GM12891 (cell line): ENCODE results near the gene SEPTIN11.
A peak's percentile ranks its signal among the peaks of the same experiment; 100 is the strongest.
"Not testable (repeated sequence)": the region's sequence is repeated elsewhere in the genome, so short reads cannot be mapped to it uniquely, and the experiment has no call there.

Experiments used
- DNase-seq: peaks from one replicate; pipeline ENCODE4 v3.0.0; 2011; ENCODE audit warnings: low spot score; ENCODE audit not compliant: insufficient read length
- FAIRE-seq: peaks from 2 replicates; lab custom pipeline; 2011; peaks lifted over from hg19 to GRCh38; lab: Jason Lieb, UNC
- PAX5 ChIP-seq: IDR thresholded peaks from 2 replicates; pipeline ENCODE4 v1.6.1; 2011; ENCODE audit warnings: low read length, moderate library complexity, mild to moderate bottlenecking; ENCODE audit not compliant: insufficient read depth, severe bottlenecking
- POLR2A ChIP-seq: IDR thresholded peaks from 2 replicates; pipeline ENCODE4 v1.6.1; 2011; ENCODE audit warnings: low read depth, low read length, control low read depth
- POLR2AphosphoS5 ChIP-seq: IDR thresholded peaks from 2 replicates; pipeline ENCODE4 v1.6.1; 2011; ENCODE audit warnings: low read depth, low read length, control low read depth
- POU2F2 ChIP-seq: IDR thresholded peaks from 2 replicates; pipeline ENCODE4 v1.6.1; 2011; ENCODE audit warnings: low read depth, mild to moderate bottlenecking, control low read depth, low read length, moderate library complexity
- SPI1 ChIP-seq: IDR thresholded peaks from 2 replicates; pipeline ENCODE4 v1.6.1; 2011; ENCODE audit warnings: low read depth, low read length, control low read depth
- TAF1 ChIP-seq: IDR thresholded peaks from 2 replicates; pipeline ENCODE4 v1.6.1; 2011; ENCODE audit warnings: low read depth, low read length, control low read depth

The SEPTIN11 gene

DNA sequence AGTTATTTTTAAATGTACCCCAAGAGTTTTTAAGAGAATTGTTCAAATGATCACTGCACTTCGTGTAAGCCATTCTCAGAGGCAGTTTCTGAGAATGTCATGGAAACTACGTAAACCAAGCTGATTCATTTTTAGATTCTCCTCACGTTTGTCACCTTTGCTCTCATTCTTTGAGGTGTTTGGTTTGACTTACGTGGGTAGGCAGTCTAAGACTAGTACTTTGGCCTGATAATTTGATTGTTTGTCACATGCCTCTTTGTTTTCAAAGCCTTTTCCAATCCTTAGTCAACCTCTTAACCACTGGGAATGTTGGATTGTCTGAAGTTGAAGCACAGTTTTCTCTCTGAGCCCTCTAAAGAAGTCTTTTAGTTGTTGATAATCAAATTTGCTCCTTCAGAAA lies 10.5 kb downstream of the SEPTIN11 start:
- TF ChIP-seq PAX5 (no peak), POLR2A (no peak), POLR2AphosphoS5 (no peak), SPI1 (no peak), POU2F2 (no peak), TAF1 (no peak)
- peak; percentile 50 for FAIRE-seq
- no peak for DNase-seq

DNA sequence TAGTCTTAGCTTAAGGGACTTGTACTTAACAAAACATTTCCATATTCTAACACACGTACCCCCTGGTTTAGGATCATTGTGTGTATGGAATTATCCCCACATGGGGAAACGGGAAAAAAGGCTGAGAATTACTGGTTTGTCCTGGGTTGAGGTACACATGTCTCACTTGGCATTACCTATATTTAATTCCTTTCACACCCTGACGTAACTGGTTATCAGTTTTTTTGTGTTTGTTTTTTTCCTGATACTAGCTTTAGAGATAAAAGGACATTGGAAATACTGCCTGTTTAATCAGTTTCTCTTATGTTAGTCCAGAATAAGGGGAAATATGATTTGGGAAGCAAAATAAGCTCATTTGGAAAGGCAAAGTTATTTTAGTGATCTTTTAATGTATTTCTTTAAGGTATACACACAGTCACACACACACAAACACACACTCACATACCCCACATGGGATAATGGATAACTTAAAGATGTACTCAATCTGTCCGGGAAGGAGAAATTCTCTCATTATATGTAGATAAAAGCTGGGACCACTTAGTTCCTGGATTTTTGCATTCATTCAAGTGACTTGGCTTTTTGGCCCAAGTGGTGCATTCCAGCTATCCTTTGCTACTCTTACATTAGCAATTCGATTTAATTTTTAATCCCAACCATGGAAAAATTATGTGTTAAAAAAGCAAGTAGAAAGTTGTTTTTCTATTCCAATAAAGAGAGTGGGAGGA lies 13.0 kb downstream of the SEPTIN11 start:
- no peak for DNase-seq
- FAIRE-seq: no peak
- no peak for TF ChIP-seq PAX5
- no peak for TF ChIP-seq POLR2AphosphoS5
- TF ChIP-seq POU2F2: no peak
- TF ChIP-seq TAF1: no peak
- no peak for TF ChIP-seq SPI1
- no peak for TF ChIP-seq POLR2A

DNA sequence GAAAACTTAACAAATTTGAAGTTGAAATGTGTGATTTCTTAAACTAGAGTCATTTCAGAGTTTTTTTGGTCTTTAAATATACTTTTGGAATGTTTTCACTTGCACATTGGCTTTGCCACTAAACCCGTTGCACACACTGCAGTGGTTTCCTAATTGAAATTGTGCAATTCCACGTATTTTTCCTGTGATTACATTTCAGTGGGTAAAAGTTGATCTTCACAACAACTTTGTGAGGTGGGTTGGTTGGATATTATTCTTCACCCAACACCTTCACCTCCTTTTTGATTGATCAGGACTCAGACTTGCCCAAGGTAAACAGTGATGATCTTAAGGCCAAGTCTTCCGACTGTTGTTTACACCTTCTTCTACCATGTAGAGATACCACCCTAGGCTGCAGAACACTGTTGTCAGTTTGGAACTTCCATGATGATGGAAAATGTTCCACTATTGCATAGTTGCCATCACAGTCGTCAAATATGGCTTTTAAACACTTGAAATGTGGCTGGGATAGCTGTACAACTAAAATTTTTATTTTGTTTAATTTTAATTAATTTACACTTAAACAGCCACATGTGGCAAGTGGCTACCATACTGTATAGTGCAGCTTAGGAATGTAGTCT lies 13.7 kb downstream of the SEPTIN11 start:
- no peak for DNase-seq
- no peak for FAIRE-seq
- no peak for TF ChIP-seq POU2F2
- no peak for TF ChIP-seq POLR2AphosphoS5
- TF ChIP-seq PAX5: no peak
- TF ChIP-seq TAF1: no peak
- no peak for TF ChIP-seq POLR2A
- TF ChIP-seq SPI1: no peak

GRCh38 chr4:76963927-76964326 lies 14.4 kb downstream of the SEPTIN11 start:
- not testable (repeated sequence) for FAIRE-seq, DNase-seq

GRCh38 chr4:76964769-76965168 lies 15.2 kb downstream of the SEPTIN11 start:
- no peak for FAIRE-seq

DNA sequence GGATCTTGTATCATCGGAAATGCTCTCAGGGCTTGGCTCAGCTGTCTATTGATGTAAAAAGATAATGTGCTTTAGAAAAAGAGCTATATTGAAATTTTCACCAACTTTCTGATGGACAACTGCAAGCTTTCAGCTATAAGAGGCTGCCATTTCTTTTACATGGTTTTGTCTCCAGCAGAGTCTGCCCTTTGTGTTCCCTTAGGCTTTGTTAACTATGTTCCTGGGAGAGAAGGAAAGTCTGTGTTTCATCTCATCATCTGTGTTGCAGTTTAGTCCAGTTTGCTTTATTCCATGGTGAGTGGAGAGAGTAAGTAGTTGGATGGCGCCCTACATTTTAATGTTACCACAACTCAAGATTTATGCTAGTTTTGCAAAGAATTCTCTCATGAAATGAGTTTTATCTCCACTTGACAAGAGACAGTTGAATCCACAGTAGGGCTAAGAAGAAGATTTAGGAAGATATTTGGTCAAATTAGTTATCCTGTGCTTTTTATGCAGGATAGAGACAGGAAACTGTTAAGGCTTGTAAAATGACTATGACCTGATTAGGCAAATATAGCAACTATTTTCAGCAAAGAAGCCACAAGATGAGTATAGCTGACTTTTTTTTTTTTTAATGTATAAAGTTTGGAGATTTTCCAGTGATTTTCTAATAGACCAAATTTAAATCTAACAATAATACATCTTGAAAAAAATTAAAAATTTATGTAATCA lies 16.5 kb downstream of the SEPTIN11 start:
- TF ChIP-seq POU2F2 (no peak), SPI1 (no peak), PAX5 (no peak), POLR2AphosphoS5 (no peak), POLR2A (no peak), TAF1 (no peak)
- DNase-seq (no peak), FAIRE-seq (no peak)

More at GRCh38 chr4:76964769-76965168, 15.2 kb downstream of the SEPTIN11 start:
- no peak for DNase-seq
- TF ChIP-seq SPI1 (no peak), POLR2A (no peak), PAX5 (no peak), TAF1 (no peak), POLR2AphosphoS5 (no peak)

GRCh38 chr4:76968937-76969336 lies 19.4 kb downstream of the SEPTIN11 start:
- FAIRE-seq: no peak
- DNase-seq: no peak
- TF ChIP-seq PAX5: no peak
- no peak for TF ChIP-seq POU2F2
- no peak for TF ChIP-seq TAF1
- no peak for TF ChIP-seq POLR2AphosphoS5
- TF ChIP-seq POLR2A: no peak

GRCh38 chr4:76969495-76969894 lies 19.9 kb downstream of the SEPTIN11 start:
- DNase-seq: no peak
- TF ChIP-seq PAX5: no peak
- TF ChIP-seq POLR2AphosphoS5: no peak
- TF ChIP-seq TAF1: no peak
- no peak for TF ChIP-seq POU2F2
- no peak for TF ChIP-seq SPI1
- no peak for TF ChIP-seq POLR2A
- no peak for FAIRE-seq

- DNase-seq (no peak), FAIRE-seq (no peak)
- TF ChIP-seq SPI1 (no peak), POLR2AphosphoS5 (no peak), POU2F2 (no peak), PAX5 (no peak), TAF1 (no peak), POLR2A (no peak)
These were observed 20.5 kb downstream of the SEPTIN11 start for GRCh38 chr4:76969941-76970529.

- FAIRE-seq: no peak
- no peak for TF ChIP-seq POLR2A
These were observed 22.8 kb downstream of the SEPTIN11 start for GRCh38 chr4:76972306-76972705.

More at GRCh38 chr4:76972306-76972705, 22.8 kb downstream of the SEPTIN11 start:
- DNase-seq: no peak
